IPS-18c (cell line): ENCODE data around the gene PRPF18.

ENCODE experiments used
- H3K4me3 ChIP-seq: 2 replicates; pipeline ENCODE4 v1.7.0; 2013; ENCODE audit warnings: low read depth, mild to moderate bottlenecking, low read length, moderate library complexity; ENCODE audit not compliant: insufficient read depth
- H3K9me3 ChIP-seq: one replicate; pipeline ENCODE4 v1.6.1; 2013; ENCODE audit warnings: mild to moderate bottlenecking, low read length, moderate library complexity; ENCODE audit not compliant: control insufficient read depth, insufficient read depth

PRPF18 gene

GRCh38 chr10:13654118-13654830, 67.5 kb downstream of the PRPF18 start:
- Histone ChIP-seq H3K4me3 (no peak overlapping the region), H3K9me3 (no peaks in the 10 kb centered on the region)

GRCh38 chr10:13654846-13655245, 68.1 kb downstream of the PRPF18 start:
- Histone ChIP-seq H3K9me3 (no peaks in the 10 kb centered on the region), H3K4me3 (no peak overlapping the region)

GRCh38 chr10:13656337-13657100, 69.8 kb downstream of the PRPF18 start:
- no peak overlapping the region for H3K4me3 ChIP-seq
- no peaks in the 10 kb centered on the region for H3K9me3 ChIP-seq

GRCh38 chr10:13657101-13657680, 70.4 kb downstream of the PRPF18 start:
- Histone ChIP-seq H3K9me3 (no peaks in the 10 kb centered on the region), H3K4me3 (no peak overlapping the region)

- no peak overlapping the region for H3K4me3 ChIP-seq
- H3K9me3 ChIP-seq: no peaks in the 10 kb centered on the region
Observed at GRCh38 chr10:13658264-13658663, 71.5 kb downstream of the PRPF18 start.

- H3K4me3 ChIP-seq: no peak overlapping the region
- H3K9me3 ChIP-seq: no peaks in the 10 kb centered on the region
Observed at GRCh38 chr10:13658871-13659685, 72.3 kb downstream of the PRPF18 start.

GRCh38 chr10:13659887-13660550, 73.3 kb downstream of the PRPF18 start:
- Histone ChIP-seq H3K4me3 (no peak overlapping the region), H3K9me3 (no peaks in the 10 kb centered on the region)

GRCh38 chr10:13660551-13660920, 73.8 kb downstream of the PRPF18 start:
- H3K9me3 ChIP-seq: no peaks in the 10 kb centered on the region
- H3K4me3 ChIP-seq: no peak overlapping the region

- Histone ChIP-seq H3K4me3 (no peak overlapping the region), H3K9me3 (no peaks in the 10 kb centered on the region)
Observed at GRCh38 chr10:13661256-13661655, 74.5 kb downstream of the PRPF18 start.

- Histone ChIP-seq H3K9me3 (no peaks in the 10 kb centered on the region), H3K4me3 (no peak overlapping the region)
Observed at GRCh38 chr10:13665516-13666262, 78.9 kb downstream of the PRPF18 start.

GRCh38 chr10:13668126-13668525, 81.4 kb downstream of the PRPF18 start:
- H3K4me3 ChIP-seq: no peak overlapping the region
- H3K9me3 ChIP-seq: no peaks in the 10 kb centered on the region

GRCh38 chr10:13669182-13669855, 82.6 kb downstream of the PRPF18 start:
- H3K4me3 ChIP-seq: no peak overlapping the region
- no peaks in the 10 kb centered on the region for H3K9me3 ChIP-seq

GRCh38 chr10:13669901-13670300, 83.1 kb downstream of the PRPF18 start:
- Histone ChIP-seq H3K4me3 (no peak overlapping the region), H3K9me3 (no peaks in the 10 kb centered on the region)

- H3K9me3 ChIP-seq: no peaks in the 10 kb centered on the region
Observed at GRCh38 chr10:13670311-13670710, 83.5 kb downstream of the PRPF18 start.

GRCh38 chr10:13671904-13672303, 85.1 kb downstream of the PRPF18 start:
- H3K4me3 ChIP-seq: no peak overlapping the region
- H3K9me3 ChIP-seq: no peaks in the 10 kb centered on the region

More at GRCh38 chr10:13670311-13670710, 83.5 kb downstream of the PRPF18 start:
- no peak overlapping the region for H3K4me3 ChIP-seq

- H3K9me3 ChIP-seq: no peaks in the 10 kb centered on the region
- no peak overlapping the region for H3K4me3 ChIP-seq
Observed at GRCh38 chr10:13672548-13672947, 85.8 kb downstream of the PRPF18 start.
